DMS 273 (cell line): ENCODE results near the gene NEK5.
"Not testable (repeated sequence)": the region's sequence is repeated elsewhere in the genome, so short reads cannot be mapped to it uniquely, and the experiment has no call there.

Experiments
- DNase-seq: peaks from one replicate; lab custom pipeline; 2025; ENCODE audit not compliant: unreplicated experiment; lab: John Stamatoyannopoulos, UW

Gene NEK5

DNA sequence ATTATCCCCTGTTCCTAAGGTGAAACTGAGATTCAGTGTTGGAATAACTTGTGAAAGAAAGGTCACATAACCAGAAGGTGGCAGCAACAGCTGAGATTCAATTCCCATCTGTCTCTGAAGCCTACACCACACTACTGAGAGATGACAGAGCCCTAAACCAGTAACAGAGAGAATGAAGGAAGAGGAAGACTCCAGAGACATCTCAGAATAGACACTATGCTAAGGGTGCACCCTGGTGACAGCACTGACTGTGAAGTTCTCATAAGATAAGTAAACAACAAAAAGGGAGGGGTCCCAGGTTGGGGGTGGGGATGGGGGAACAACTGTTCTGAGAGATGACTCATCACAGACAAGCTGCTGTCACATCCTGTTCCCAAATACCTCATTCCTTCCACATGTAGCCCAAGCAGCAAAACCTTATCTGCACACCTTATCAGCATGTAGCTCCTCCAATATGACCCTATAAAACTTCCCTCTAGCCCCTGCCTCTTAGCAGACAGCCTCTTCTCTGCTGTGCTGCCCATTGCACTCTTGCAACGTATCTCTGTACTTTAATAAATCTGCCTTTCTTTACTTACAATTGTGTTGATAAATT is 57.8 kb downstream of the NEK5 start:
- DNase-seq, result peak; percentile 62

DNA sequence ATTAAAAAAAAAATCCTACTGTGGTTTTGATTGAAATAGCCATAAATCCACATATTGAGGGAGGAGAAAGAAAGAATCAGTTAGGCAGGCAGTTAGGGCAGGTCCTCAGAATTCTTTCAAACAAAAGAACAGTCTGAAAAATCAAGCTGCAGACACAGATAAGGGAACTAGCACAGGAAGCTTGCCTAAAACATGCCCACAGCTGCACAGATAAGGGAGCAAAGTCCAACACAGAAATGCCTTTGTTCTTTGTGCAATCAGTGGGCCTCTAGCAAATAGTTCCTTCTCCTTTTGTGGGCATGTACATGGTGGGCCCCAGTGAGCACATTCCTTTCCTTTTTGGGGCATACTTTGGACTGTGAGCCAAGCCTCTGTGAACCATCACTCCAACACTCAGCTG is 61.6 kb downstream of the NEK5 start:
- DNase-seq, result peak; percentile 11

DNA sequence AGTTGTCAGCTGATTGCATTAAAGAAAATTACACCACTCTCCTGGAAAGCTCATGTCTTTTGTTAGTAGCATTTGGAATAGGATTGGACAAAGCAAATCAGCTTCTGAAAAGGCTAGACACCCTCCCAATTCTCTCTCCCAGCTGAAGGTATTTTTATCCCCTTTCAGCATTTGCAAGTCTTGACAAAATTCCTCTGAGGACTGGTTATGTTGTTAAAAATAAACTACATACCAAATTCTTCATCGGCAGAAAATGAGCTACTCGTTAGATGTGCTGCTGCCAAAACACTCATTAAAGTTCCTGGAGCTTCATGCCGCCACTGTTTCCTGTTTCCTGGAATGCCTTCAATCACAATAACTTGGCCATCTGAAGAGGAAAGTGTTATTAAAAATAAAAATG is 67.3 kb downstream of the NEK5 start:
- no peak for DNase-seq

DNA sequence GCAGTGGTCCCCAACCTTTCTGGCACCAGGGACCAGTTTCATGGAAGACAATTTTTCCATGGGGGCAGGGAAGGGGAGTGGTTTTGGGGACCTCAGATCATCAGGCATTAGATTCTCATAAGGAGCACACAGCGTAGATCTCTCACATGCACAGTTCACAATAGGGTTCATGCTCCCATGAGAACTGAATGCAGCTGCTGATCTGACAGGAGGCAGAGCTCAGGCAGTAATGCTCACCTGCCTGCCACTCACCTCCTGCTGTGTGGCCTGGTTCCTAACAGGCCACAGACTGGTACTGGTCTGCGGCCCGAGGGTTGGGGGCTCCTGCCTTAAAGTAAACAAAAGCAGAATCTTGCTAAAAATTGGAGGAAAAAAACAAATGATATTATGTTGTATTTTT is 67.8 kb downstream of the NEK5 start:
- not testable (repeated sequence) for DNase-seq

DNA sequence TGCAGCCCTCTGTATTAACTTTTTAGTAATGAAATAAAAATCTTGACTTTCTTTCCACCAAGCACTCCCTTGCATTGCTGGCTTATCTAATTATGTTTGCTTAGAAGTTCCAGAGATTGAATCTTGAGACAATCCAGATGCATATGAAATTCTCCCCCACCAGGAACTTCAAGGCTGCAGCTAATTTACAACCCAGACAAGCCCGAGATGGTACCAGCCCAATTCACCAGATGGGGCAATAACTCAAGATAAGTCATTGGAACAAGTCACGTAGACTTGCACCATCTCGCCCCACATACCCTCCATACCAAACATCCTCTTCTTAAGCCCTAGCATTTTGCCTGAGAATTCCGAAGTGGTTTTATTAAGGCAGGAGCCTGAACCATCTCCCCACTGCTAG is 75.4 kb downstream of the NEK5 start:
- no peak for DNase-seq

DNA sequence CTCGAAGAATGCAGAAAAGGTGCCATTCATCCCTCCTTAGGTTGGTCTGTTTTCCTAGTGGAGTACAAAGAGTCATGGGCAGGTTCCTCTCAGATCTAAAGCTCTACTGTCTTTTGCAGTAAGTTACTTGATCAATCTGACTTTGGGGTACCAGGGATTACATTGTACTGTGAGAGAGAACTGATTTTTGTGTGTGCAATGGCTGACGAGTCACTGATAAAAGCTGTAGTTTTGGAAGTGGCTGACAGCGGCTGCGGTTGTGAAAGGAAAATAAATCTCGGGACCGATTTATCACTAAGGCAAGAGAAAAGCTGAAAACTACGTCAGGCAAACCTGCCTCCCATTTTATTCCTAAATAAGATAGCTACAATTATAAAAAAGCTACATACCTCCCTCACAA is 77.5 kb downstream of the NEK5 start:
- DNase-seq, result no peak

DNA sequence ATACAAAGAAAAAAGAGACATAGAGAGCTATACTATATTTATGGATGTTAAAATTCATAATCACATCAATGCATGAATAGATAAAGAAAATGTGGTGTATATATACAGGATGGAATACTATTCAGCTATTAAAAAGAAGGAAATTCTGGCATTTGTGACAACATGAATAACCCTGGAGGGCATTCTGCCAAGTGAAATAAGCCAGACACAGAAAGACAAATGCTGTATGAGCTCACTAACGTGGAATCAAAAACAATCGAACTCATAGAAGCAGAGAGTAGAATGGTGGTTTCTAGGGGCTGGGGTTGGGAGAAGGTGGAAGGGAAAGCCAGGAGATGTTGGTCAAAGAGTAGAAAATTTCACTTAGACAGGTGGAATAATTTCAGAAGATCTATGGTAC is 80.4 kb downstream of the NEK5 start:
- DNase-seq, result no peak

GRCh38 chr13:52047463-52047862 is 81.4 kb downstream of the NEK5 start:
- DNase-seq, result no peak

- no peak for DNase-seq
Observed at GRCh38 chr13:52043675-52044074, 85.2 kb downstream of the NEK5 start.

DNA sequence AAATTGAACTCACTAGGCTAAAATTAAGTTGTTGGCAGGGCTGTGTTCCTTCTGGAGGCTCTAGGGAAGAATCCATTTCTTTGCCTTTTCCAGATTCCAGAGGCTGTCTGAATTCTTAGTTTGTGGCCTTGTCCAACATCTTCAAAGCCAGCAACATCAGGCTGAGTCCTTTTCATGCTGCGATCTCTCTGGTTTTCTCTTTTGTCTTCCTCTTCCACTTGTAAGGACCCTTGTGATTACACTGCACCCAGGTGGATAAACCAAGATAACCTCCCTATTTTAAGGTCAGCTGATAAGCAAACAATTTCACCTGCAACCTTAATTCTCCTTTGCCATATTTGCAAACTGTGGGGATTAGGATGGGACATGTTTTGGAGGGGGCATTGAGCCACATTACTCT is 92.8 kb downstream of the NEK5 start:
- DNase-seq, result no peak

- DNase-seq, result no peak
Observed at GRCh38 chr13:52034616-52035226, 94.2 kb downstream of the NEK5 start.

GRCh38 chr13:52033039-52033438 is 95.8 kb downstream of the NEK5 start:
- DNase-seq, result no peak

DNA sequence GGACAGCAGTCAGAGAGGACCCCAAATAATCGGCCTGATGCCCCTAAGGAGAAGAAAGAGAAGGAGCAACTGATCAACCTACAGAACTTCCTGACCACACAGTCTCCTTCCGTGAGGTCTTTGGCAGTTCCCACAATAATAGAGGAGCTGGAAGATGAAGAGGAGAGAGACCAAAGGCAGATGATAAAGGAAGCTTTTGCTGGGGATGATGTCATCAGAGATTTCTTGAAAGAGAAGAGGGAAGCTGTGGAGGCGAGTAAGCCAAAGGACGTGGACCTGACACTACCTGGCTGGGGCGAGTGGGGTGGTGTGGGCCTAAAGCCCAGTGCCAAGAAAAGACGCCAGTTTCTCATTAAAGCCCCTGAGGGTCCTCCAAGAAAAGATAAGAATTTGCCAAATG is 98.5 kb downstream of the NEK5 start:
- DNase-seq, result not testable (repeated sequence)

- DNase-seq, result peak; percentile 15
Observed at GRCh38 chr13:52029569-52029968, 99.3 kb downstream of the NEK5 start.

DNA sequence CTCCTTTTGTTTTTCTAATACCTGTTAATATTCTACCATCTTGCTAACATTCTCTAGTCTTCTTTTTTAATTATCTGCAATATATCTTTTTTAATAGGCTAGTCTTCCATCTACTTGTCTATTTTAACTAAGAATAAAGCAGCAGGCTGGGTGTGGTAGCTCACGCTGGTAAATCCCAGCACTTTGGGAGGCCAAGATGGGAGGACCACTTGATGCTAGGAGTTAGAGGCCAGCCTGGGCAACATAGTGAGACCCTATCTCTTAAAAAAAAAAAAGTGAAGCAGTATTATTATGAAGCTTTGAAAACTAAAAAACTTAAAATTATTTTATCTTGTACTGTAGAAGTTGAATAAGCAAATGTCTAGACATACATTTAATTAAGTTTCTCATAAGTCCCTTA is 101.0 kb downstream of the NEK5 start:
- no peak for DNase-seq

- DNase-seq, result no peak
Observed at GRCh38 chr13:52026246-52026626, 102.6 kb downstream of the NEK5 start.

- DNase-seq, result no peak
Observed at GRCh38 chr13:52025475-52026245, 103.2 kb downstream of the NEK5 start.

DNA sequence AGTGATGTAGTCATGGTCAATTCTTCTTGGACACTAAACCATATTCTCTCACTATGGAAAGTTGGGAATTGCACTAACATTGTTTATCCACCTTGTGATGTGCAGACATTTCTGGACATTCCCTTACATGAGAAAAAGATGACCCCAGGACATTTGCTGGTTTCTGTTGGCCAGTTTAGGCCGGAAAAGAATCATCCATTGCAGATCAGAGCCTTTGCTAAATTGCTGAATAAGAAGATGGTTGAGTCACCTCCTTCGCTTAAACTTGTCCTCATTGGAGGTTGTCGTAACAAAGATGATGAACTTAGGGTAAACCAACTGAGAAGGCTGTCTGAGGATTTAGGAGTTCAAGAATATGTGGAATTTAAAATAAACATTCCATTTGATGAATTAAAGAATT is 104.4 kb downstream of the NEK5 start, which contains the start of gene UTP14C:
Gene UTP14C (plus strand): TSS at position 211 of the 400 bp plus-strand sequence. CDS start 4,114 bp downstream, outside the sequence.
- DNase-seq, result no peak

- DNase-seq, result no peak
Observed at GRCh38 chr13:52022356-52022755, 106.5 kb downstream of the NEK5 start.

DNA sequence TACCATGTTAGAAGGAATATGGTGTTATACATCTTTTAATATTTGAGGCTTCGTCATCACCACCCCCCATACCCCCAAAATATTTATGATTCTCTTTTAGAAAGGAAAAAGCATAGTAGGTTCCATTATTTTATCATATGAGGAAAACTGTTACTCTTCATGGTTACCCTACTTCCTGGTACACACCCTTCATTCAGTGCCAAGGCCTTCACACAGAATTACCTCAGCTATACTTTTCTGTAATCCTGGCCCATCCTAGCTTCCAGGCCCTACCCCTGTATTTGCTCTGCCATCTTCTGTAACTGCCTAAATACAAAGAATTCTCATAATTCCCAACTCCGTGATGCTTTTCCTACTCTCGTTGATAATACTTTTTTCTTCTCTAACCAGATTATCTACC is 108.7 kb downstream of the NEK5 start:
- DNase-seq, result no peak

DNA sequence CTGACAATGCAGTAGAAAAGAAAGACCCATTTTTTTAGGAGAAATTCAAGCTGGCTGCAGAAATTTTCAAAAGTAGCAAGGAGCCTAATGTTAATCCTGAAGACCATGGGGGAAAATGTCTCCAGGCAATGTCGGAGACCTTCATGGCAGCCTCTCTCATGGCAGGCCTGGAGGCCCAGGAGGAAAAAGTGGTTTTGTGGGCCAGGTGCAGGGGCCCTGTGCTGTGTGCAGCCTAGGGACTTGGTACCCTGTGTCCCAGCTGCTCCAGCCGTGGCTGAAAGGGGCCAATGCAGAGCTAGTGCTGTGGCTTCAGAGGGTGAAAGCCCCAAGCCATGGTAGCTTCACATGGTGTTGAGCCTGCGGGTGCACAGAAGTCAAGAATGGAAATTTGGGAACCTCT is 112.6 kb downstream of the NEK5 start:
- no peak for DNase-seq

DNA sequence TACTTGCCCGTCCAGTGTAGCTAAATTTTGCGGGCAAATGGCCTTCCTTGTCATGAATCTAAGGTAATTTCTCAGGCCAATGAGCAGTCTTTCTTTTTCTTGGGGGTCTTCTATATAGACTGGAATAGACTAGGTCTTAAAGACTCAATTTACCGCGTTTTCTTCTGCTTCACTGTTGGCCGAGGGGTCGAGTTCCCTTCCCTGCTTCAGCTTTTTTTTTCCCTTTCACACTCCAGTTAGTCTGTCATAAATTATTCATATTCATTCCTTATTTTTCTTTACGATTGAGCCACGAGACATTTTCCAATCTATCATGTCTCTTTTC is 116.4 kb downstream of the NEK5 start:
- DNase-seq, result peak; percentile 30
